Amygdala (tissue), 56 donors: ENCODE results near the gene HPN.
"Not testable (repeated sequence)": the region's sequence is repeated elsewhere in the genome, so short reads cannot be mapped to it uniquely, and the experiment has no call there.

Experiments
- DNase-seq, 56 donors: peaks; one replicate each; lab custom pipeline; 2025; lab: John Stamatoyannopoulos, UW

The HPN gene

DNA sequence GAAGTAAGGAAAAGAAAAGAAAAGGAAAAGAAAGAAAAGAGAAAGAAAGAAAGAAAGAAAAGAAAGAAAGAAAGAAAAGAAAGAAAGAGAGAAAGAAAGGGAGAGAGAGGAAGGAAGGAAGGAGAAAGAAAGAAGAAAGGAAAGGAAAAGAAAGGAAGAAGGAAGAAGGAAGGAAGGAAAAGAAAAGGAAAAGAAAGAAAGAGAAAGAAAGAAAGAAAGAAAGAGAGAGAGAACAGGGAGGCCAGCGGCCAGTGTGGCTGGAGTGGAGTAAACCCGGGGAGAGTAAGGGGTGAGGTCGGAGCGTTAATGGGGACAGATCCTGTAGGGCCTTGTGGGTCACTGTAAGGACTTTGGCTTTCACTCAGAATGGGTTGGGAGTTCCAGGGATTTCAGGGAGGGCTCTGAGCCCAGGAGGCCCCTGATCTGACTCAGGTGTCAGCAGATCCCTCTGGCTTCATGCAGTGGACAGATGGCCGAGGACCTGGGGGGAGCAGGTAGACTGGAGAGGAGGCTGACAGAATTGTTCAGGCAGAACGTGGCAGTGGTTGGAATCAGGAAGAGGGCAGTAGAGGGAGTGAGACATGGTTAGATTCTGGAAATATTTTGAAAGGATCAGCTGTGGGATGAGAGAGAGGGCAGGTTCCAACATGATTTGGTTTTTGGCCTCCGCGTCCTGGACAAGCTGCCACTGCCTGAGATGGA lies 54.3 kb downstream of the HPN start:
- no peak for DNase-seq

DNA sequence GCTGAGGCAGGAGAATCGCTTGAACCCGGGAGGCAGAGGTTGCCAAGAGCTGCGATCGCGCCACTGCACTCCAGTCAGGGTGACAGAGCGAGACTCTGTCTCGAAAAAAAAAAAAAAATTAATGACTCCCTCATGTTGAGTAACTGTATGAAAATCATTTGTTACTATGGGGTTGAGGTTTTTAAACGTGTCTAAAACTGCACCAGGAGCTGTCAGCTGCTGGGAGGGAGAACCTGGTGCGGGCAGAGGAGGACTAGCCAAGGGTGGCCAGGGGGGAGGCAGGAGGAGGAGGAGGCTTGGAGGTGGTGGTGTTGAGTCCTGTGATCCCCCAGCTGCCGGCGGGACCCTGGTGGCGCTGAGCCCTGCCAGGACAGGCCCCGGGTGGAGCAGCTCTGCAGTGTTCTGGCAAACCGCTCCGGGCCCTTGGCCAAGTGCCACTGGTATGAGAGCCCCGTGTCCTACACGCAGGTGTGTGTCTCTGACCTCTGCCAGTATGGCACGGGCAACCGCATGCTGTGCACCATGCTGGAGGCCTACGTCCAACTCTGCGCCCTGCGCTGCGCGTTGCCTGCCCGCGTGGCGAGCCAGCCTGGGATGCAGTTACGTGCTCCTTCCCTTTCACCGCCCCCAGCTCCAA lies 57.0 kb downstream of the HPN start:
- peak in 3 of 56 donors; percentile 16 to 64 (median 28) for DNase-seq

DNA sequence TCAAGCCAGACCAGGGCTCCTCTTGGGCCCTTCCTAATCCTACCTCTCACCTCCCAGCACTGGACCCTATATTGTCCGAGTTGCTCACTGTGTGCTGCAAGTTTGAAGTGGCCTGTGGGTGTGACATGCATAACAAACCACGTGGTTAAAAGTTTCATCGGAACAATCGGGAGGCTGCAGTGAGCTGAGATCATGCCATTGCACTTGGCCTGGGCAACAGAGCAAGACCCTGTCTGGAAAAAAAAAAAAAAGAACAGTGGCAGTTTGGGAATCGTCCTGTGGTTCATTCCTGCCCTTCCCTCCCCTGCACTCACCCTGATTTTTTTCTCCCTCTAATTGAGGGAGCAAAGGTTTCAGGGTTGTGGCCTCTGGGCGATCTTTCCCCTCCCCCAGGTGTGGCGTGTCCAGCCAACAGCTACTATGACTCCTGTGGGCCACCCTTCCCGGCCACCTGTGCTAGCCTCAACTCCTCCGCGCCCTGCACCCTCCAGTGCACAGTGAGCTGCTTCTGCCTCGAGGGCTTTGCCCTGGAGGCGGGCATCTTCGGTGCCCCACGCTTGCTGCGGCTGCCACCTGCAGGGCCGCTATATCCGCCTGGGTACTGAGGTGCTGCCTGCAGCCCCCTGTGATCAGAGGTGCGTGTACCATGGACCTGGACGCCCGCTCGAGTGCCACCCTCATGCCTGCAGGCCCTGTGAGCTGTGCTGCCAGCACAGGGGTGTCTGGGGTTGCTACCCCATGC lies 57.8 kb downstream of the HPN start:
- DNase-seq = no peak

DNA sequence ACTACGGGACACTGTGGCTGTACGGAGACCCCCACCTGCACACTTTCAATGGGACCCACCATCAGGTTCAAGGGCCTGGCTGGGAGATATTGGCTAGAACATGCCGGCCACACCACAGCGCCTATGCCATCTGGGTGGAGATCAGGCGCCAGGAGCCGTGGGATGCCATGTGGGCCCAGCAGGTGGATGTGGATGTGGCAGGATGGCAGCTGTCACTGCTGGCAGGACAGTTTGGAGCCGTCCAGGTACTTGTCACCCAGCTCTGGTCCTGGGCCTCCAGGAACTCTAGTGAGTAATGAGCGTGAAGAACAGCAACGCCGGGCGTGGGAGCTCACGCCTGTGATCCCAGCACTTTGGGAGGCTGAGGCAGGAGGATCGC lies 58.4 kb downstream of the HPN start:
- DNase-seq = no peak

DNA sequence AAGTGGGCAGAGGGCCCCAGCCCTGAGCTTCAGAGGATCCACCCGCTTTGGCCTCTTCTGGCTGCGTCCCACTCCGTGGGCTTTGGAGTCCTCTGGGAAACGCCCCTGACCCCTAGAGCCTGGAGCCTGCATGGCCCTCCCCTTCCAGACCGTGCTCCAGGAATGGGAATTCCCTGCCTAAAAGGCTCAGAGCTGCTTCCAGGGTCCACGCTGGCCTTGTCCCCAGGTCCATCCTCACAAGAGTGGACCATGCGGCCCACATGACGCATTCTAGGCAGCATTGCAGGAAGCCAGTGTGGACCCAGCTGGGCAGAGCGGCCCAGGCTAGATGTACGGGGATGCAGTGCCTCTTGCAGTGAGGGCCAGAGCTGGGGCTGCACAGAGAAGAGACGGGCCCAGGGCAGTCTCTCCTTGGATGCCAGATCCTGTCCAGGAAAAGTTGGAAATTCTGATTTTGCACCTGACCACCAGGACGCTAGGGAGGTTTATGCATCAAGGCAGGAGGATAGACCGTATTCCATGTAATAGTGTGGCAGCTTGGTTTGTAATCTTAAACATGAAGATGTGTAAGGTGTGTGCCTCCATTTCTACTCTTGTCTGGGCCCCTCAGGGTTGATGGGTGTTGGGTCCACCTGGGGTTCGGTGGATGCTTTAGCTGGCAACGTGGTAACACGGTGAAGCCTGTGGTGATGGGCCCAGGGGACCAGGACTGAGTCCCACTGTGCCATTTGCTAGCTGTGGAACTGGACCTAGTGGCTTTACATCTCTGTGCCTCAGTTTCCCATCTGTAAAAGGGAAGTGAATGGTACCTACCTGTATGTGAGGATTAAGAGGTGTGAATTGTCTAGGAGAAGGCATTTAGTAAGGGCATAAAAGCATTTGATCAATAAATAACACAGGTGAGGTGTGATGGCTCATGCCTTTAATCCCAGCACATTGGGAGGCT lies 59.3 kb downstream of the HPN start:
- DNase-seq = no peak

DNA sequence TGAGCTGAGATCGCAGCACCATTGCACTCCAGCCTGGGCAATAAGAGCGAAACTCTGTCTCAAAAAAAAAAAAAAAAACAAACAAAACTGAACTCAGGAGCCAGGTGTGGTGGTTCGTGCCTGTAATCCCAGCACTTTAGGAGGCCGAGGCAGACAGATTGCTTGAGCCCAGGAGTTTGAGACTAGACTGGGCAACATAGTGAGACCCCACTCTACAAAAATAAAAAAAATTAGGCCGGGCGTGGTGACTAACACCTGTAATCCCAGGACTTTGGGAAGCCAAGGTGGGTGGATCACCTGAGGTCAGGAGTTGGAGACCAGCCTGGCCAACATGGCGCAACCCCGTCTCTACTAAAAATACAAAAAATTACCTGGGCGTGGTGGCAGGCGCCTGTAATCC lies 60.4 kb downstream of the HPN start:
- DNase-seq = not testable (repeated sequence)

DNA sequence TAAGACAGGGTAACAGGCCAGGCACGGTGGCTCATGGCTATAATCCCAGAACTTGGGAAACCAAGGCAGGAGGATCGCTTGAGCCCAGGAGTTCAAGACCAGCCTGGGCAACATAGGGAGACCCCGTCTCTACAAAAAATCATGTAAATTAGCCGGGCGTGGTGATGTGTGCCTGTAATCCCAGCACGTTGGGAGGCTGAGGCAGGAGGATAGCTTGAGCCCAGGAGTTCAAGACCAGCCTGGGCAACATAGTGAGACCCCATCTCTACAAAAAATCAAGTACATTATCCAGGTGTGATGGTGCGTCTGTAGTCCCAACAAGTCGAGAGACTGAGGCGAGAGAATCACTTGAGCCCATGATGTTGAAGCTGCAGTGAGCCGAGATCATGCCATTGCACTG lies 62.1 kb downstream of the HPN start:
- not testable (repeated sequence) for DNase-seq

DNA sequence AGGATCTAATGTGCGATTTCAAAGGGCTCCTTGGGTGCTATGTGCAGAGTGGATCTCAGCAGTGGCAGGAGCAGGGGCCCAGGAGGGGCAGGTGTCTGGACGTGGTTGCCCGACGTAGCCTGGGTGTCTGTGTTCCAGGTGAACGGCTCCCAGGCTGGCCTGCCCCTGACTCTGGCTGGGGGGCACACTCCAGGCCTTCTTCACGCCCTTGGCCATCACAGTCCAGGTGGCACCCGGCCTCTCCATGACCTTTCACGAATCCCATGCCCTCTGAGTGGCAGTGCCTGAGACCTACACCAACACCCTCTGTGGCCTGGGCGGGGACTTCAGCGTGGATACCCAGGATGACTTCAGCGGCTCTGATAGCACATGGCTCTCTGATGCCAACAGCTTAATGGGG lies 62.8 kb downstream of the HPN start:
- DNase-seq = no peak

DNA sequence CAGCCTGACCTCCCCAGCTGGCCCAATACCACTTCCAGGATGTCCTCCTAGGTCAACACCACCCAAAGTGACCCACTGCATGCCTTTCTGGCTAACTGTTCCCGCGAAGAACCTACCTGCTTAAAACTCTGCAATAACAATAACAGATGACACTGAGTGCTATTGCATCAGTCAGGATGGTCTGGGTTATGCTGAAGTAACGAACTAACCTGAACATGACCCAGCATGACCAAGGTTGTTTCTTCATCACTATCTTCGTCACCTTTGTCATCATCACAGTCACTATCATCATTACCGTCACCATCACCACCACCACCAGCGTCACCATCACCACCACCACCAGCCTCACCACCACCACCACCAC lies 63.5 kb downstream of the HPN start:
- no peak for DNase-seq

DNA sequence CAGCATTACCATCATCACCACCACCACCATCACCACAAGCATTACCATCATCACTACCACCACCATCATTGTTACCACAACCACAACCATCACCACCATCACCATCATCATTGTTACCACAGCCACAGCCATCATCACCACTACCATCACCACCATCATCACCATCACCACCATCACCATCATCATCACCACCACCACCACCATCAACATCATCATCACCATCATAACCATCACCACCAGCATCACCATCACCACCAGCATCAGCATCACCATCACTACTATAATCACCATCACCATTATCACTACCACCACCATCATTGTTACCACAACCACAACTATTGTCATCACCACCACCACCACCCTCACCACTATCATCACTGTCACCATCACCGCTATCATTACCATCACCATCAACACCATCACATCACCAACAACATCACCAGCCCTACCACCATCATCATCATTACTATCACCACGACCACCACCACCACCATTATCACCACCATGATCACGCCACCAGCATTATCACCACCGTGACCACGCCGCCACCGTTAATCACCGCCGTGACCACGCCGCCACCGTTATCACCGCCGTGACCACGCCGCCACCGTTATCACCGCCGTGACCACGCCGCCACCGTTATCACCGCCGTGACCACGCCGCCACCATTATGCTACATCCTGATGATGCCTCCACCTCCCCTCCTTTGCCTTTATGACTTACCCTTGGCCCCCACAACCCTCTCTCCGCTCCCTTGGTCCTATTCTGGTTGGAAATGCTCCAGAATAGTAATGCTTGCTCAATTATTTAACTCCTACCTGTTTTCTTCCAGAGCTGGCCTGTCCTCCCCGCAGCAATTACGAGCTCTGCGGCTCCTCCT lies 64.1 kb downstream of the HPN start:
- no peak for DNase-seq

DNA sequence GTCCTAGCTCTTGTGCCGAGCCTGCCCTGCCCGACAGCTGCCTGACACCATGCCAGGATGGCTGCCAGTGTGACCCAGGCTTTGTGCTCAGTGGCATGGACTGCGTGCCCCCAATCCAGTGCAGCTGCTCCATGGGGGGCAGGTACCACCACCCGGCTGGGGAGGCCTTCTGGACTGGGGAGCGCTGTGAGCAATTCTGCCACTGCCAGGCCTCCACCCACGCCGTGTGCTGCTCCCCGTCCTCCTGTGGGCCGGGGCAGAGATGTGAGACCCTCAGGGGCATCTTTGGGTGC lies 64.7 kb downstream of the HPN start:
- peak in 49 of 56 donors; percentile 16 to 90 (median 71) for DNase-seq

DNA sequence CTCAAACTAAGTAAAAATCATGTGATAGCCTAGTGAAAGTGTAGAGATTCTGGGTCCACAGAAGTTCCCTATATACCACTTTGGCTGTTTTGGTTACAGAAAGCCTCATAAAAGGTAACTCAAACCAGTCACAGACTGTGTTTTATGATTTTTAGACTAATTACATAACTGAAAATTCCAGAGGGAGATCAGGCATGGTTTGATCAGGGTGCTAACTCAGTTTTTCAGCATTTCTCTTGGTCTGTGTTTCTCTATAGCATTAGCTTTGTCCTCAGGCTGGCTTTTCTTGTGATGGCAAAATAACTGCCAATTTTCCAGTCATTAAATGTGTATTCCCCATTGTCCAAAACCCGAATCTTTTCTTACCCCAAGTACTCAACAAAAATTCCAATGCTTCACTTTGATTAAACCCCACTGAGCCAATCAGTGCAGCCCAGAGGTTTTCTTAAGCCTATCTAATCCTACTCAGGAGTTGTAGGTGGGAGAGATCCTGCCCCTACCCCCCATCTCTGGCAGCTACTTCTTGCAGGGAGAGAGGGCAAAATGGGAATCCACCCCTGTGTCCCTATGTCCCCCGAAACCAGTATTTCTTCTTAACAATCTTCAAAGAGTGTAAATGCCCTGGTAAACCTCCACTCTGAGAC lies 65.5 kb downstream of the HPN start:
- no peak for DNase-seq

DNA sequence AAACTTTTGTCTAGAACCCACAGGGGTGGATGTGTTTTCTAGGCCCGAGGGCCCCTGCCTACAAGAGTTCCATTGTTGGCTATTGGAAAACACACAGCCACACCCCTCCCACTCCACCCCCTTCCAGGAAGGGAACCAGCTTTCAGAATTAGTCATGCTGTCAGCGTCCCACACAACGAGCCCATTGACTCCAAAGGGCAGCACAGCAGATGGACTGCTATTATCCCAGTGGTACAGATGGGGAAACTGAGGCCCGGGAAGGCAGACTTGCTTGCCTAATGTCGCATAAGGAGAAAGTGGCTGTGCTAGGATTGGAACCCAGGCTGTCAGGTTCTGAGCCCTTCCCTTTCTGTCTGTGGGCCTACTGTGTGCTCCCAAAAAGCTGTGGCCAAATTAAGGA lies 66.0 kb downstream of the HPN start:
- peak in 53 of 56 donors; percentile 24 to 94 (median 77) for DNase-seq

DNA sequence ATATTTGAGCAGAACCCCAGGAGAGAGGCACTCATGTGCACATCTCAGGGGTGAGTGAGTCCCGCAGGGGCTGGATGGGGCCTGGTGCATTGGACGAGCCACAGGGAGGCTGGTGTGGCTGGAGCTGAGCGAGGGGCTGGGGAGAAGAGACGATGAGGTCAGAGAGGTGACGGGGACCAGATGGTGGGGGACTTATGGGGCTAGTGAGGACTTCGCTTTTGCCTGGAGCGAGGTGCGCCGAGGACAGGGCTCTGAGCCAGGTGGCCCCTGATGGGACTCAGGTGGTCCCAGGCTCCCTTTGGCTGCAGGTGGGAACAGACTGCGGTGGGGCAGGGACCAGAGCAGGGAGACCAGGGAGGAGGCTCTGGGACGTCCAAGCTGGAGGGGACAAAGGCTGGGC lies 67.2 kb downstream of the HPN start:
- no peak for DNase-seq

DNA sequence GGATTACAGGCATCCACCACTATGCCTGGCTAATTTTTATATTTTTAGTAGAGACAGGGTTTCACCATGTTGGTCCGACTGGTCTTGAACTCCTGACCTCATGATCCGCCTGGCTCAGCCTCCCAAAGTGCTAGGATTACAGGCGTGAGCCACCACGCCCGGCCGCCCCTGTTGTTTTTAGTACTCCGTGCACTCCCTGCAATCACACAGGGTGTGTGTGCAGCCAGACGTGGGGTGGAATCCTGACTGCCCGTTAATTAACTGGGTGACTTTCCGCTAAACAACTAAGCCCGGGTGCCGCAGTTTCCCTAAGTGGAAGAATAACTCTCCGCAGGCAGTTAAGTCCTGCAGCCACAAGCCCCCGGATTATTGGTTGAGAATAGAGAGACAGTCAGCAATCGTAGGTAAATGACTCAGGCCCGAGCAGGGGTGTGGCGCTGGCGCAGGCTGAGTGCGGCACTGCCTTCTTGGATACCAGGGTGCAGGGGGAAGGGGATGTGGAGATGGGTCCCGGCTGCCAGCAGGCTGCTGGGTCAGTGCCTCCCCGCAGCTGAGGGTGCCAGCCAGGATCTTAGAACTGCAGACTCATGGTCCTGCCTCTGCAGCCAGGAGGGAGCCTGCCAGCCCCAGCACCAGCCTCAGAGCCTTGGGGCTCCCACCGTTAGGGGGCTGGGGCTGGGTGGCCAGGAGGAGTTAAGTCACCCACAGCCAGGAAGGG lies 68.0 kb downstream of the HPN start:
- peak in 45 of 56 donors; percentile 18 to 82 (median 49) for DNase-seq

DNA sequence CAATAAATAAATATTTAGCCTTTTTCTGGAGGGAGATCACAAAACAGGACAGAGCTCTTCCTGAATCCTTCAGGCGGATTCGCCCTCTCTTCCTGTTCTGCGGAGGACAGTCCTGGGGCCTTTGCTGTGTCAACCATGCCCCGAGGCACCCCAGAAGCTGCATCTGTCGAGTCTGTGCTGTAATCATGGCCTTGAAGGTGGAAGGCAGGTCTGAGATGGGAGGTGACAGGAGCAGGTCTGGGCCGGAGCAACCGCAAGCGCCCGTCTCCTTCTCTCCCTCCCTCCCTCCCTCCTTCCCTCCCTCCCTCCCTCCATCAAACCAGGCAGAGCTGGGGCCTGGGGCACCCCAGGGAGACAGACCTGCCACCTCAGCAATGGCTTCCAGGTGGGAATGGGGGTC lies 69.5 kb downstream of the HPN start:
- DNase-seq = no peak

DNA sequence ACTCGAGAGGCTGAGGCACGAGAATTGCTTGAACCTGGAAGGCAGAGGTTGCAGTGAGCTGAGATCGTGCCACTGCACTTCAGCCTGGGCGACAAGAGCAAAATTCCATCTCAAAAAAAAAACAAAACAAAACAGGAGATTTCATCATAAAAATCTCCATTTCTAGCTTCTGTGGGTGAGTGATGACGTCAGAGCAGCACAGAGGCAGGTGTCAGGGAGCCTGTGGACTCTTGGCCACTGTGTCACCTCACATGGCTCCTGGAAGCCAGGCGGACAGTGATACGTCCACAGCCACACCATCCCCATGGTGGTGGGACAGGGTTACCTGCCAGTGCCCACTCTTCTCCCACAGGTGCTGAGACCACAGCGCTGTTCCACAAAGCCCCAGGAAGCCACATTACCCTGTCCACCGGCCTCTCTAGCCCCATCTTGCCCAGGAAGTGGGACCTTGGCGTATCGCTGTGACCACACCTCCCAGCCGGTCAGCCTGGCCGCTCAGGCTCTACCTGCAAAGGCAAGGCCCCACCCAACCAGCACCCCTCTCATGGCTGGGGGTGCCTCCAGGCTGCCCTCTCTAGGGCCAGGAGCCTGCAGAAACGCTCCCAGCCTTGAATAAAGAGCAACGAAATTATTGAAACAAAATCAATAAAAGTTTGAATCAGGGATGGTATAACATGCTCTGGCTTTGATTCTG lies 71.6 kb downstream of the HPN start:
- no peak for DNase-seq
